ENCODE data around the gene CLDN15. TPM values are rescaled to one million over a fixed set of nuclear protein-coding genes. Genes with fewer than 3 reads are reported as not detected.

The CLDN15 gene
- polyA plus RNA-seq, 1 donor (not counting 4 experiments of a cell fraction or from before 2014, with no cell fraction given), result 2.4 TPM

DNA sequence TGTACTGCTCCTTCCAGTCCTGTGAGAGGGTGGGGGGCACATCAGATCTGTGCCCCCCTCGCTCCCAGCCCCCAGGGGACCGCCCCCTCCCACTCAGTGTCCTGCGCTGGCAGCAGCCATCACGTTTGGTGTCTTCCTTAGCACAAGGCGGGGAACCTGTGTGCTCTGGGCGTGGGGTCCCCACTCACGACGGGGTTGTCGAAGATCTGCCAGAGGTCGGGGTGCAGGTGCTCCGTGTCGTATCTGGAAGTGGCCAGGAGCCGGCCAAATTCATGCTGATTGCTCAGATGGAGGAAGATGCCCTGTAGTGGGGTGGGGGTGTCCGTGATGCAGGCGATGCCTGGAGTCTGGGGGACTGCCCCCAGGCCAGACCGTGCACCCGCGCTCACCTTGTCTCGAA is 27.5 kb downstream of the CLDN15 start:
- no peaks in the 10 kb centered on the region for H3K4me1 ChIP-seq (ENCODE audit: control insufficient read depth, extremely low read depth, insufficient read depth, low read length)
- no peak overlapping the region for H3K4me2 ChIP-seq (ENCODE audit: control insufficient read depth, extremely low read depth, insufficient read depth, low read depth, low read length)
- FAIRE-seq, result no peak
- dilution Hi-C loops (cut with MboI; ENCODE audit: extremely low pct_ligation_motif_present, low sequenced_read_pairs), result no loop called here
- H3K27ac ChIP-seq (ENCODE audit: control insufficient read depth, insufficient read depth, low read length), result no peak overlapping the region
- TF ChIP-seq EZH2 (IDR thresholded peaks at IDR 0.05; ENCODE audit: low read length), result no peak
- no peak for TF ChIP-seq CTCF (optimal IDR thresholded peaks at IDR 0.05 in 1 of 3, IDR thresholded peaks at IDR 0.05 in 1 of 3, conservative IDR thresholded peaks at IDR 0.05 in 1 of 3; ENCODE audit: extremely low read depth in 1 of 3, insufficient read depth in 2 of 3, low read length in 3 of 3)
- H2AFZ ChIP-seq (ENCODE audit: control insufficient read depth, low read length), result no peak overlapping the region
- H3K27me3 ChIP-seq (ENCODE audit: control insufficient read depth, extremely low read depth, insufficient read depth, low read length), result no peaks in the 10 kb centered on the region
- H3K4me3 ChIP-seq (ENCODE audit: control insufficient read depth in 2 of 3, extremely low read depth in 1 of 3, insufficient read depth in 2 of 3, low read depth in 1 of 3, low read length in 3 of 3), result no peak overlapping the region
- H3K9ac ChIP-seq (ENCODE audit: control insufficient read depth, extremely low read depth, insufficient read depth, low read length), result no peak overlapping the region
- peaks cover 14 to 40% of the 10 kb centered on the region in 2 experiments for H3K36me3 ChIP-seq (ENCODE audit: control insufficient read depth in 2 of 2, extremely low read depth in 1 of 2, insufficient read depth in 2 of 2, low read length in 2 of 2)
- peaks cover 2% of the 10 kb centered on the region for H3K79me2 ChIP-seq (ENCODE audit: control insufficient read depth, insufficient read depth, low read length)
- H3K9me3 ChIP-seq (ENCODE audit: control insufficient read depth, low read depth, low read length), result no peaks in the 10 kb centered on the region
- DNase-seq (ENCODE audit: low read depth, low spot score), result no peak
- H4K20me1 ChIP-seq (ENCODE audit: control insufficient read depth, extremely low read depth, insufficient read depth, low read length), result no peaks in the 10 kb centered on the region
- H3K9me1 ChIP-seq (ENCODE audit: control insufficient read depth, extremely low read depth, insufficient read depth, low read length), result no peaks in the 10 kb centered on the region

GRCh38 chr7:101208794-101209193 is 28.8 kb downstream of the CLDN15 start:
- Histone ChIP-seq H3K4me1 (ENCODE audit: control insufficient read depth, extremely low read depth, insufficient read depth, low read length) (no peaks in the 10 kb centered on the region), H3K4me3 (ENCODE audit: control insufficient read depth in 2 of 3, extremely low read depth in 1 of 3, insufficient read depth in 2 of 3, low read depth in 1 of 3, low read length in 3 of 3) (no peak overlapping the region), H3K9me3 (ENCODE audit: control insufficient read depth, low read depth, low read length) (no peaks in the 10 kb centered on the region), H3K27me3 (ENCODE audit: control insufficient read depth, extremely low read depth, insufficient read depth, low read length) (no peaks in the 10 kb centered on the region), H3K27ac (ENCODE audit: control insufficient read depth, insufficient read depth, low read length) (no peak overlapping the region), H3K79me2 (ENCODE audit: control insufficient read depth, insufficient read depth, low read length) (no peaks in the 10 kb centered on the region), H3K36me3 (ENCODE audit: control insufficient read depth in 2 of 2, extremely low read depth in 1 of 2, insufficient read depth in 2 of 2, low read length in 2 of 2) (peaks cover 11 to 34% of the 10 kb centered on the region in 2 experiments), H3K9me1 (ENCODE audit: control insufficient read depth, extremely low read depth, insufficient read depth, low read length) (no peaks in the 10 kb centered on the region), H3K9ac (ENCODE audit: control insufficient read depth, extremely low read depth, insufficient read depth, low read length) (no peak overlapping the region), H4K20me1 (ENCODE audit: control insufficient read depth, extremely low read depth, insufficient read depth, low read length) (no peaks in the 10 kb centered on the region), H3K4me2 (ENCODE audit: control insufficient read depth, extremely low read depth, insufficient read depth, low read depth, low read length) (no peak overlapping the region), H2AFZ (ENCODE audit: control insufficient read depth, low read length) (no peak overlapping the region)
- FAIRE-seq (no peak), DNase-seq (ENCODE audit: low read depth, low spot score) (no peak)
- dilution Hi-C loops (cut with MboI; ENCODE audit: extremely low pct_ligation_motif_present, low sequenced_read_pairs), result no loop called here
- no peak for TF ChIP-seq CTCF (optimal IDR thresholded peaks at IDR 0.05 in 1 of 3, IDR thresholded peaks at IDR 0.05 in 1 of 3, conservative IDR thresholded peaks at IDR 0.05 in 1 of 3; ENCODE audit: extremely low read depth in 1 of 3, insufficient read depth in 2 of 3, low read length in 3 of 3)
- no peak for TF ChIP-seq EZH2 (IDR thresholded peaks at IDR 0.05; ENCODE audit: low read length)

Data from keratinocyte (primary cell).